ENCODE measurements around the gene GLYATL1.

DNA sequence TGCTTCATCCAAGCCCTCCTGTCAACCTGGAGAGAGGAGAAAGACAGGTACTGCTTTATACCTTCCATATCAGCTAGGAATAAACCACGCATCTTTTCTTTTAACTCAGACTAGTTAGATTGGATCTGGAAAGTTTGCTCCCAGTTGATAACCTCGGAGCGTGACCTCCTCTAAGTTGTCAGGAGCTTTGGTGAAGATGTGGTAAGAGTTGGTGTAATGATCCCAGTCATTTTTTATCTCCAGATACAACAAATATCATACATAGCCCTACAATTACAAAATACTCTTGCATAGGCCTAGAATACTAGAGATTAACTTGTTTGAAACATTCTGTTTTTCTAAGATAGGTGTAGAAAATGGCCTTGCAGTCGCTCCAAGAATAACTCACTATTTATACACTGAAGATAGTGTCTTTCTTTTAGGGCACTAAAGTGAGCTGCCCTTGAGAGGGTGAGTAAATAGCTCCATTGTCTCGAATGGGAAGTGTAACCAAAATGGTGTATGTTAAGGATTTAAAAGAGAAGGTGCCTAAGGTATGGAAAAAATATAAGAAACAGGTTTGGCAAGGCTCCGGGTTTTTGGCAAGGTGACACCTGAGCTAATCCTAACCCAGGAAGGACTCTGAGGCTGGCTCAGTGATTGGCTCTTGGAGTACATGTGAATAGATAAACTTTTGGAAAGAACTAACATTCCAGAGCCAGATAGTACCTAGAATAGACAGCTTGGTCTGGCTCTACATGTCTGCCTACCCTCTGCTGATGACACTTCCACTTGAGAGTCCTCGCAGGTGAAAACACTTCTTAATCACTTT, 59.4 kb downstream of the GLYATL1 start:
- TF ChIP-seq CTCF (tag by site-specific recombination; IDR thresholded peaks at IDR 0.05): no peak
- TF ChIP-seq SCRT1 (tag by site-specific recombination; IDR thresholded peaks at IDR 0.05; ENCODE audit: borderline replicate concordance): no peak
- no peak for TF ChIP-seq ZBTB1 (tag by site-specific recombination; IDR thresholded peaks at IDR 0.05)
